ENCODE data around the gene GRIK4. TPM values are rescaled to one million over a fixed set of nuclear protein-coding genes. Genes with fewer than 3 reads are reported as not detected.

GRIK4 gene
- total RNA-seq, 2 experiments from 2014 or later, result 0.06 TPM; not detected in 1

DNA sequence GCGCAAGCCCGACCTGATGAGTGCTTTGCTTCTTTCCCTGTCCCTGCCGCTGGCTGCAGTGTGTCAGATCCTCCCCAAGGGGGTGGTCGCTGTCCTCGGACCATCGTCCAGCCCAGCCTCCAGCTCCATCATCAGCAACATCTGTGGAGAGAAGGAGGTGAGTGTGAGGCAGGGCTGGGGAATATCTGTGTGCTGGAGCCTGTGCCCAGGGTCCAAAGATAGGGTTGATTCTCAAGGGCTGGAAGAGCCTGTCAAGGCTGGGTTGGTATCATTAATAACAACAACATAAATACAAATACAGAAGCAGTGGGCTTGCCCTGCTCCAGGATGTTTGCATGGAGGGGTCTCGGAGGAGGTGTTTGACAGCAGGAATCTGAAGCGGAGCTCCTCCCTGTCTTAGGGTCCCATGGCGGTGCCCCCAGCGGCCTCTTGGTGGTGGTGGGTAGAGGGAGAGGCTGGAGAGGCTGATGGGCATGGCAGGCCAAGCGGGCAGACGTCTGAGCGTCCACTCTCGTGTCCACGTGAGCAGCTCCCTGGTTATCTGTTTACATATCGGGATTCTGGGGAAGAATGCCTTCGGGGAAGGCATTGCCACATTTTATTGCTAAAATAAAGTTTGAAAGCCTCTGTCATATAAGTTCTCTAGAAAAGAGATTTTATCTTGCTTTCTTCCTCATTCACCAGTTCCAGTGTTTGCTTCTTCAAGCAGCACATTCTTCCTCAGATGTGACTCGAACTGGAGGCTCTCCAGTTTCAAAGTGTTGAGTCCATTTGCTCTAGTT lies 304.0 kb downstream of the GRIK4 start:
- TF ChIP-seq EZH2phosphoT487 (IDR thresholded peaks at IDR 0.05; ENCODE audit: borderline replicate concordance, low read depth, low read length) (no peak), CTCF (conservative IDR thresholded peaks at IDR 0.05; ENCODE audit: low read length) (no peak)
- H3K27ac ChIP-seq (ENCODE audit: low read depth, low read length, poor library complexity, severe bottlenecking), result no peak overlapping the region
- BruUV-seq (replicated peaks), result no TSS peak
- CTCF ChIA-PET (ENCODE audit: unreplicated experiment), result no interaction called here
- no peak overlapping the region for H3K4me2 ChIP-seq (ENCODE audit: low read length)
- no peaks in the 10 kb centered on the region for H3K79me2 ChIP-seq (ENCODE audit: insufficient read depth, low read depth, low read length)
- intact Hi-C loops (cut with micrococcal nuclease; ENCODE audit: unreplicated experiment), result no loop called here
- no peaks in the 10 kb centered on the region for H3K9me3 ChIP-seq (ENCODE audit: low read length)
- H3K9me2 ChIP-seq (ENCODE audit: insufficient read depth, low read length), result no peaks in the 10 kb centered on the region
- DNase-seq (ENCODE audit: low spot score), result no peak
- no peak overlapping the region for H3K4me3 ChIP-seq (ENCODE audit: low read depth, low read length, poor library complexity, severe bottlenecking)
- no peaks in the 10 kb centered on the region for H3K4me1 ChIP-seq (ENCODE audit: insufficient read depth, low read length, poor library complexity, severe bottlenecking)
- POLR2A ChIA-PET, result no interaction called here
- no peaks in the 10 kb centered on the region for H3K36me3 ChIP-seq (ENCODE audit: insufficient read depth, low read length)
- no peak overlapping the region for H2AFZ ChIP-seq (ENCODE audit: low read length)
- H4K20me1 ChIP-seq (ENCODE audit: insufficient read depth, low read length), result no peaks in the 10 kb centered on the region

GRCh38 chr11:120816176-120816575 lies 304.6 kb downstream of the GRIK4 start:
- POLR2A ChIA-PET, result no interaction called here
- Histone ChIP-seq H3K79me2 (ENCODE audit: insufficient read depth, low read depth, low read length) (no peaks in the 10 kb centered on the region), H4K20me1 (ENCODE audit: insufficient read depth, low read length) (no peaks in the 10 kb centered on the region), H3K4me3 (ENCODE audit: low read depth, low read length, poor library complexity, severe bottlenecking) (no peak overlapping the region), H3K36me3 (ENCODE audit: insufficient read depth, low read length) (no peaks in the 10 kb centered on the region), H3K27ac (ENCODE audit: low read depth, low read length, poor library complexity, severe bottlenecking) (no peak overlapping the region), H3K4me2 (ENCODE audit: low read length) (no peak overlapping the region), H2AFZ (ENCODE audit: low read length) (no peak overlapping the region), H3K9me3 (ENCODE audit: low read length) (no peaks in the 10 kb centered on the region), H3K4me1 (ENCODE audit: insufficient read depth, low read length, poor library complexity, severe bottlenecking) (no peaks in the 10 kb centered on the region), H3K9me2 (ENCODE audit: insufficient read depth, low read length) (no peaks in the 10 kb centered on the region)
- no TSS peak for BruUV-seq (replicated peaks)
- TF ChIP-seq EZH2phosphoT487 (IDR thresholded peaks at IDR 0.05; ENCODE audit: borderline replicate concordance, low read depth, low read length) (no peak), CTCF (conservative IDR thresholded peaks at IDR 0.05; ENCODE audit: low read length) (no peak)
- CTCF ChIA-PET (ENCODE audit: unreplicated experiment), result no interaction called here
- DNase-seq (ENCODE audit: low spot score), result no peak
- intact Hi-C loops (cut with micrococcal nuclease; ENCODE audit: unreplicated experiment), result no loop called here

DNA sequence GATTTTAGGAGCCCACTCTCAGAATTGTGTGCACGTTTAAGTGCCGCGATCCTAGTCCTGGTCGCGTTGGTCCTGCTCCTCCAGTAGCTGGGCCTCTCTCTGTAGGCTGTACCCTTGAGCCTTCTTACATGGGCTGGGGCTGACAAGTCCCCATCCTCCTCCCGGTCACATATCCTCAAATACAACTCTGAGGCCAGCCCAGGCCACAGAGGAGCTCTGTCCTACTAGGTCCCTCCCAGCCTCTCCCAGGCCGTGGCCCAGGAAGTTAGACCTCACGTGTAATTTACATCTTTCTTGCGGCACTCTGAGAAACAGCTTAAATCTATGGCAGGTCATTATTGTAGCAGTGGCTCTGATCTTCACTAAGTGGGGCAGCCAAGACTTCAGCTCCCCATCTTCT lies 305.2 kb downstream of the GRIK4 start:
- H3K4me2 ChIP-seq (ENCODE audit: low read length), result no peak overlapping the region
- TF ChIP-seq EZH2phosphoT487 (IDR thresholded peaks at IDR 0.05; ENCODE audit: borderline replicate concordance, low read depth, low read length) (no peak), CTCF (conservative IDR thresholded peaks at IDR 0.05; ENCODE audit: low read length) (no peak)
- no peak overlapping the region for H3K27ac ChIP-seq (ENCODE audit: low read depth, low read length, poor library complexity, severe bottlenecking)
- ChIA-PET CTCF (ENCODE audit: unreplicated experiment) (no interaction called here), POLR2A (no interaction called here)
- no peaks in the 10 kb centered on the region for H3K9me3 ChIP-seq (ENCODE audit: low read length)
- H3K4me3 ChIP-seq (ENCODE audit: low read depth, low read length, poor library complexity, severe bottlenecking), result no peak overlapping the region
- no peaks in the 10 kb centered on the region for H3K79me2 ChIP-seq (ENCODE audit: insufficient read depth, low read depth, low read length)
- H3K9me2 ChIP-seq (ENCODE audit: insufficient read depth, low read length), result no peaks in the 10 kb centered on the region
- no peaks in the 10 kb centered on the region for H3K4me1 ChIP-seq (ENCODE audit: insufficient read depth, low read length, poor library complexity, severe bottlenecking)
- intact Hi-C loops (cut with micrococcal nuclease; ENCODE audit: unreplicated experiment), result no loop called here
- H4K20me1 ChIP-seq (ENCODE audit: insufficient read depth, low read length), result no peaks in the 10 kb centered on the region
- no peaks in the 10 kb centered on the region for H3K36me3 ChIP-seq (ENCODE audit: insufficient read depth, low read length)
- no TSS peak for BruUV-seq (replicated peaks)
- DNase-seq (ENCODE audit: low spot score), result no peak
- H2AFZ ChIP-seq (ENCODE audit: low read length), result no peak overlapping the region

Measured in OCI-LY7 (cell line).